HCT116 (cell line): Measurements from ENCODE around the gene SYNDIG1.

Experiments used
- CTCF ChIP-seq, 3 experiments: fragments of 200-600 bp in 1 of 3; sonication (generic) in 1 of 3; IDR thresholded peaks in 2 of 3; conservative IDR thresholded peaks in 1 of 3; 2 replicates each; pipeline ENCODE4 v1.5.1; 2012 to 2017; ENCODE audit warnings: low read depth in 2 of 3, low read length in 2 of 3, antibody characterized with exemption in 1 of 3, borderline replicate concordance in 1 of 3, control low read depth in 1 of 3, mild to moderate bottlenecking in 1 of 3, mixed read lengths in 1 of 3, mixed run types in 1 of 3, moderate library complexity in 1 of 3; ENCODE audit not compliant: insufficient read depth in 1 of 3
- EZH2 ChIP-seq: fragments of 200-600 bp; sonication (generic); IDR thresholded peaks from 2 replicates; pipeline ENCODE4 v1.6.1; 2017; ENCODE audit warnings: antibody characterized with exemption, mixed run types
- EZH2phosphoT487 ChIP-seq: fragments of 200-600 bp; IDR thresholded peaks from 2 replicates; pipeline ENCODE4 v1.6.1; 2018; ENCODE audit warnings: antibody characterized with exemption, borderline replicate concordance
- FOSL1 ChIP-seq: IDR thresholded peaks from 2 replicates; pipeline ENCODE4 v1.6.1; 2012; ENCODE audit warnings: low read depth
- POLR2A ChIP-seq: IDR thresholded peaks from 2 replicates; pipeline ENCODE4 v1.7.0; 2011; ENCODE audit warnings: borderline replicate concordance; ENCODE audit not compliant: insufficient read depth, insufficient read length; ENCODE audit errors: extremely low read depth
- POLR2AphosphoS5 ChIP-seq: IDR thresholded peaks from 2 replicates; pipeline ENCODE4 v1.6.1; 2011; ENCODE audit warnings: mild to moderate bottlenecking, low read depth, low read length, moderate library complexity
- SRF ChIP-seq: IDR thresholded peaks from 2 replicates; pipeline ENCODE4 v1.6.1; 2012; ENCODE audit warnings: low read depth
- ZBTB33 ChIP-seq: IDR thresholded peaks from 2 replicates; pipeline ENCODE4 v1.6.1; 2011; ENCODE audit warnings: mild to moderate bottlenecking, low read length, moderate library complexity; ENCODE audit not compliant: insufficient replicate concordance; ENCODE audit errors: extremely low read depth
- ZFX ChIP-seq: fragments of 450-650 bp; IDR thresholded peaks from 2 replicates; pipeline ENCODE4 v1.6.1; 2017
- ZNF274 ChIP-seq: fragments of 200-500 bp; sonication (Bioruptor generic); IDR thresholded peaks from 2 replicates; pipeline ENCODE4 v1.6.1; 2014; ENCODE audit warnings: mild to moderate bottlenecking, low read depth, low read length, inconsistent platforms

GRCh38 chr20:24546232-24546892, 76.9 kb downstream of the SYNDIG1 start:
- TF ChIP-seq POLR2A = no peak
- TF ChIP-seq SRF = no peak
- TF ChIP-seq CTCF (IDR thresholded peaks at IDR 0.05 in 2 of 3, conservative IDR thresholded peaks at IDR 0.05 in 1 of 3; ENCODE audit: borderline replicate concordance in 1 of 3, insufficient read depth in 1 of 3, low read depth in 2 of 3, low read length in 2 of 3) = no peak
- no peak for TF ChIP-seq ZNF274
- no peak for TF ChIP-seq EZH2
- TF ChIP-seq EZH2phosphoT487 = no peak
- TF ChIP-seq POLR2AphosphoS5 = no peak
- TF ChIP-seq FOSL1 = no peak
- TF ChIP-seq ZBTB33 = no peak
- no peak for TF ChIP-seq ZFX
